GM13976 (cell line): ENCODE measurements around the gene HSF2.

Source experiments
- DNase-seq: peaks from one replicate; pipeline ENCODE4 v3.0.0; 2012; ENCODE audit warnings: low spot score
- in situ Hi-C: fragments of 300-500 bp; cut with MboI; formaldehyde crosslinking; loops from one replicate; pipeline ENCODE4 v1.12.0; 2022; ENCODE audit warnings: low sequenced_read_pairs, mixed read lengths, inconsistent platforms; ENCODE audit not compliant: unreplicated experiment
- TF ChIP-seq, protein P1 (sequence below): IDR thresholded peaks from 2 replicates; pipeline ENCODE4 v1.5.1; 2012; ENCODE audit warnings: borderline replicate concordance, mild to moderate bottlenecking; ENCODE audit not compliant: insufficient read depth; ENCODE audit errors: extremely low read depth, missing control alignments, control extremely low read depth

Gene HSF2

DNA sequence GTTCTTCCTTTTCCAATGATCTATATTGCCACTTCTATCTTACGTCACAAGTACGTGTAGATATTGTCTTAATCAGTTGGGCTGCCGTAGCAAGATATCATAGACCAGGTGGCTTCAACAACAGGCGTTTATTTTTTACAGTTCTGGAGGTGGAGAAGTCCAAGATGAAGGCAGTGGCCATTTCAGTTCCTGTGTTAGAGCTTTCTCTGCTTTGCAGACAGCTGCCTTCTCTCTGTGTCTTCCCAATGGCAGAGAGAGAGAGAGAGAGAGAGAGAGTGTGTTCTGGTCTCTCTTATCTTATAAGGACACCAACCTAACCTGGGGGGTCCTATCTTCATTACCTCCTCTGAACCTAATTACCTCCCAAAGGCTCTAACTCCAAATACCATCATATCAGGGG lies 8.3 kb downstream of the HSF2 start:
- TF ChIP-seq, protein P1, sequence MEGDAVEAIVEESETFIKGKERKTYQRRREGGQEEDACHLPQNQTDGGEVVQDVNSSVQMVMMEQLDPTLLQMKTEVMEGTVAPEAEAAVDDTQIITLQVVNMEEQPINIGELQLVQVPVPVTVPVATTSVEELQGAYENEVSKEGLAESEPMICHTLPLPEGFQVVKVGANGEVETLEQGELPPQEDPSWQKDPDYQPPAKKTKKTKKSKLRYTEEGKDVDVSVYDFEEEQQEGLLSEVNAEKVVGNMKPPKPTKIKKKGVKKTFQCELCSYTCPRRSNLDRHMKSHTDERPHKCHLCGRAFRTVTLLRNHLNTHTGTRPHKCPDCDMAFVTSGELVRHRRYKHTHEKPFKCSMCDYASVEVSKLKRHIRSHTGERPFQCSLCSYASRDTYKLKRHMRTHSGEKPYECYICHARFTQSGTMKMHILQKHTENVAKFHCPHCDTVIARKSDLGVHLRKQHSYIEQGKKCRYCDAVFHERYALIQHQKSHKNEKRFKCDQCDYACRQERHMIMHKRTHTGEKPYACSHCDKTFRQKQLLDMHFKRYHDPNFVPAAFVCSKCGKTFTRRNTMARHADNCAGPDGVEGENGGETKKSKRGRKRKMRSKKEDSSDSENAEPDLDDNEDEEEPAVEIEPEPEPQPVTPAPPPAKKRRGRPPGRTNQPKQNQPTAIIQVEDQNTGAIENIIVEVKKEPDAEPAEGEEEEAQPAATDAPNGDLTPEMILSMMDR, result no peak
- no peak for DNase-seq
- in situ Hi-C loops, result no loop called here

DNA sequence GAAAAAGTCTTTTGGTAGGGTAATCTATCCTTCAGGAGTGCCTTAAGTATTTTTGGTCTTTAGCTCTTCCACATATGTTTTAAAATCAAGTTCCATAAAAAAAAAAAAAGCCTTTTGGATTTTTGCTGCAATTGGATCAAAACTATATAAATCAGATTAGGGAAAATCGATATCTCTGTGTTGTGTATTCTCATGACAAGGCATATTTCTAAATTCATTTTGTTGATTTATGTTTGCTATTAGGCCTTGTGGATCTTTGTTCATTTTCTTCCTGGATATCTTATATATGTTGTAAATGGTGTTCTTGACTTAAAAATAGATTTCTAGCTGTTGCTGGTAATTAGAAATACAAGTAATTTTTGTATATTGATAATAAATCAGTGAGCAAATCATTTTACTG lies 8.8 kb downstream of the HSF2 start:
- TF ChIP-seq, protein P1, result no peak
- in situ Hi-C loops, result no loop called here
- DNase-seq, result no peak

DNA sequence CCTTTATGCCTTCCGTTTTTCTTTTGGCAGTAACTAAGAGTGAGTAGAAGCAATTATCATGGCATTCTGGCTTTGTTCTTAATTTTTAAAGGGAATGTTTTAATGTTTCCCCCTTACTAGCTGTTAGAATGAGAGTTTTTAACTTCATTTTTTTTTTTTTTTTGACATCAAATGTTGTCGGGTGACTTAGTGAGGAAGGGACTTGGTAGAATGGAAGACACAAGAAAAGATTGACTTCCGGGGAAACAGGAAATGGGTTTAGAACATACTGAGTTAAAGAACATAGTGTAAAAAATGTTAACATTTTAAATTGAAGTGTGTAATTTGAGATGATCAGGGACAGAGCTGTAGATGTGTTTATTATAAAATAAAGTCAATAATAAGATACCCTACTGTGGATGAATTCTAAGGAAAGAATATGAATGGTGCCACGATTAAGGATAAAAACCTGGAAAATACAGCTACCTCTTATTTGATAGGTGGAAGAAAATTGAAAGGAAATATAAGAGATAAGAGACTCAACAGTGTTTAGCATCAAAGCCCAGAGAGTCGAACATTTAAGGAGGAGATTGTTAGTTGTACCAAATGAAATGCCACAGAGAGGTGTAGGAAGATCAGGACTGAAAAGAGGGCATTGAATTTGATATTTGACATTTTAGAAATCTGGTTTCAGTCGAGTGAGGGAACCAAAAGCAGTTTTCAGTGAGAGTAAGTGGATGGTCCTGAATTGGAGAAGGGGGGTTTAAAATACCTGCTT lies 9.4 kb downstream of the HSF2 start:
- in situ Hi-C loops, result no loop called here
- DNase-seq, result no peak
- TF ChIP-seq, protein P1, result no peak

DNA sequence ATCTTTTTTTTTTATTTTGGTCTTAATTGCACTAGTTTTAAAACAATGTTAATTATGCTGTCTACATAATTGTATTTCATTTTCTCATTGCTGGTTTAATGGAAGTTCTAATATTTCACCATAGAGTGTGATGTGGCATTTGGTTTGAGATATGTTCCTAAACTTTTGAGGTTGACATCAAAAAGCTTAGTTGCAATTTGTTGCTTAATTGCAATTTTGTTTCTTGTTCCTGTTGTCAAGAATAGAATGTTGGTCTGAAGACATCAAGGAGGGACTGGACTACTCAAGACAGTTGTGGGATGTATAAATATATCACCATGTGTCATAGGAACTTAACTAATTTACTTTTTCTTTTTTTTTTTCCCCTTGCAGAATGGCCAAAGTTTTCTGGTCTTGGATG lies 12.5 kb downstream of the HSF2 start:
- TF ChIP-seq, protein P1, result no peak
- in situ Hi-C loops, result no loop called here
- no peak for DNase-seq

DNA sequence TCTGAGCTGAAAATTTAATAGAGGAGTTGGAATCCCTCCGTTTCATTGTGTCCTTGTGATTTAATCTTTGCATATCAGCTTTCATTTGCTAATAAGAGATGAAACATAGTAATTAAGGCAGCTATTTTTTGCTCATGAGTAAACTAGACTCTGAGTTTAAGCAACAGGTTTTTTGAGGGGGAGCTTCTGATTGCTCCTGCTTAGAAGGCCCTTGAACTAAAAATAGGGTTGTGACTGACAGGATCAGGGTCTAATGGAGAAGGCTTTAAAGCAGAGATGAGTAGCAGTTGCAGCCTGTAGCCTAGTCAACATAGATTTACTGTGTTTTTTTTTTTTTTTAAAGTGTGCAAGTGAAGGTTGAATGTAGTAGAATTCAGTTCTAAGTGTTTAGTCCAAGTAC lies 17.4 kb downstream of the HSF2 start:
- TF ChIP-seq, protein P1, result no peak
- in situ Hi-C loops, result no loop called here
- no peak for DNase-seq

DNA sequence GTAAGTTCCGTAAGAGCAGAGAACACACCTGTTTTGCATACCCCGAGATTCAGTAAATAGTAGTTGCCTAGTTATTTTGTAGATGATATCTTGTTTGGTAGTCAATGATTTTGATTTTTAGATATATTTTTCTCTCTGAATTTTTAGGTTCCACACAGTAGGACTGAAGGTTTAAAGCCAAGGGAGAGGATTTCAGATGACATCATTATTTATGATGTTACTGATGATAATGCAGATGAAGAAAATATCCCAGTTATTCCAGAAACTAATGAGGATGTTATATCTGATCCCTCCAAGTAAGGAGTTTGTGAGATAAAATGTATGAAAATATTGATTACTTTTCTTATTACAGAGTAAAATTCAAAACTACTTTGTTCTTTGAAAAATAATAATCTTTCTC lies 22.6 kb downstream of the HSF2 start:
- TF ChIP-seq, protein P1, result no peak
- DNase-seq, result no peak
- in situ Hi-C loops, result no loop called here
